ENCODE data around the gene YEATS2. TPM values are rescaled to one million over a fixed set of nuclear protein-coding genes. Genes with fewer than 3 reads are reported as not detected.

YEATS2 gene
- polyA plus RNA-seq, 1 experiment = 38.3 TPM

DNA sequence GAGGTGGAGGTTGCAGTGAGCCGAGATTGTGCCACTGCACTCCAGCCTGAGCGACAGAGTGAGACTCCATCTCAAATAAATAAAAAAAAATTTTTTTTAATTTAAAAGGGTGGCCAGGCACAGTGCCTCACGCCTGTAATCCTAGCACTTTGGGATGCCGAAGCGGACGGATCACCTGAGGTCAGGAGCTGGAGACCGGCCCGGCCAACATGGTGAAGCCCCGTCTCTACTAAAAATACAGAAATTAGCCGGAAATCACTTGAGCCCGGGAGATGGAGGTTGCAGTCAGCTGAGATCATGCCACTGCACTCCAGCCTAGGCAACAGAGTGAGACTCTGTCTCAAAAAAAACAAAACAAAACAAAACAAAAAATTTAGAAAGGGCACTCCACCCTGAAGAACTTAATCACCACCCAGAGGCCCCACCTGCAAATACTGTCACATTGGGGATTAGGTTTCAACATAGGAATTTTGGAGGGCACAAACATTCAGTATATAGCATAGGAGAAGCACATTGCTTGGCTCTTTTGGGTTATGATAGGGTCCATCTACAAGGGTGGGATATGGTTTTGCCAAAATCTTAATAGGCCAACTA, 7.1 kb upstream of the YEATS2 start:
- TF ChIP-seq, protein P1, sequence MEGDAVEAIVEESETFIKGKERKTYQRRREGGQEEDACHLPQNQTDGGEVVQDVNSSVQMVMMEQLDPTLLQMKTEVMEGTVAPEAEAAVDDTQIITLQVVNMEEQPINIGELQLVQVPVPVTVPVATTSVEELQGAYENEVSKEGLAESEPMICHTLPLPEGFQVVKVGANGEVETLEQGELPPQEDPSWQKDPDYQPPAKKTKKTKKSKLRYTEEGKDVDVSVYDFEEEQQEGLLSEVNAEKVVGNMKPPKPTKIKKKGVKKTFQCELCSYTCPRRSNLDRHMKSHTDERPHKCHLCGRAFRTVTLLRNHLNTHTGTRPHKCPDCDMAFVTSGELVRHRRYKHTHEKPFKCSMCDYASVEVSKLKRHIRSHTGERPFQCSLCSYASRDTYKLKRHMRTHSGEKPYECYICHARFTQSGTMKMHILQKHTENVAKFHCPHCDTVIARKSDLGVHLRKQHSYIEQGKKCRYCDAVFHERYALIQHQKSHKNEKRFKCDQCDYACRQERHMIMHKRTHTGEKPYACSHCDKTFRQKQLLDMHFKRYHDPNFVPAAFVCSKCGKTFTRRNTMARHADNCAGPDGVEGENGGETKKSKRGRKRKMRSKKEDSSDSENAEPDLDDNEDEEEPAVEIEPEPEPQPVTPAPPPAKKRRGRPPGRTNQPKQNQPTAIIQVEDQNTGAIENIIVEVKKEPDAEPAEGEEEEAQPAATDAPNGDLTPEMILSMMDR (IDR thresholded peaks at IDR 0.05; ENCODE audit: low read depth, low read length) = no peak
- Histone ChIP-seq H3K27me3 (ENCODE audit: control insufficient read depth, insufficient read depth, low read length) (no peaks in the 10 kb centered on the region), H3K9me3 (ENCODE audit: control insufficient read depth, insufficient read depth, low read length) (no peaks in the 10 kb centered on the region; the same call in 1 of the 2 replicates), H3K4me3 (ENCODE audit: low read depth, low read length) (no peak overlapping the region), H3K27ac (ENCODE audit: low read depth, low read length) (no peak overlapping the region)
- no peak for DNase-seq (ENCODE audit: low read depth, low spot score)
- ChIA-PET CTCF (no interaction called here), POLR2A (no interaction called here)

DNA sequence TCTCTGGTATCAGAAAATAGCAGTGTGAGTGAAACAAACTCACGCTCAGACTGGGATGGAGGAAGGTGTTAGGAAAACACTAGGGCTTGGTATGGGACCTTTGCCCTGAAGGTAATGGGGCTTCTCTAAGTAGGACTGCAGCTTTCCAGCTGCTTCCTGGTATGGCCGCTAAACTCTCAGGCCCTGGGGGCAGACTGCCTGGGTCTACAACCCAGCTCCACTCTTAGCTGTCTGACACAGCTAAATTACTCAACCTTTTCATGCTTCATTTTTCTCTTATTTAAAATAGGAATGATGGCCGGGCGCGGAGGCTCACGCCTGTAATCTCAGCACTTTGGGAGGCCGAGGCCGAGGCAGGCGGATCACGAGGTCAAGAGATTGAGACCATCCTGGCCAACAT, 5.2 kb upstream of the YEATS2 start:
- ChIA-PET POLR2A (no interaction called here), CTCF (no interaction called here)
- TF ChIP-seq, protein P1 (IDR thresholded peaks at IDR 0.05; ENCODE audit: low read depth, low read length) = no peak
- H3K4me3 ChIP-seq (ENCODE audit: low read depth, low read length) = no peak overlapping the region
- no peaks in the 10 kb centered on the region for H3K27me3 ChIP-seq (ENCODE audit: control insufficient read depth, insufficient read depth, low read length)
- no peak overlapping the region for H3K27ac ChIP-seq (ENCODE audit: low read depth, low read length)
- DNase-seq (ENCODE audit: low read depth, low spot score) = no peak
- no peaks in the 10 kb centered on the region; the same call in 1 of the 2 replicates for H3K9me3 ChIP-seq (ENCODE audit: control insufficient read depth, insufficient read depth, low read length)

DNA sequence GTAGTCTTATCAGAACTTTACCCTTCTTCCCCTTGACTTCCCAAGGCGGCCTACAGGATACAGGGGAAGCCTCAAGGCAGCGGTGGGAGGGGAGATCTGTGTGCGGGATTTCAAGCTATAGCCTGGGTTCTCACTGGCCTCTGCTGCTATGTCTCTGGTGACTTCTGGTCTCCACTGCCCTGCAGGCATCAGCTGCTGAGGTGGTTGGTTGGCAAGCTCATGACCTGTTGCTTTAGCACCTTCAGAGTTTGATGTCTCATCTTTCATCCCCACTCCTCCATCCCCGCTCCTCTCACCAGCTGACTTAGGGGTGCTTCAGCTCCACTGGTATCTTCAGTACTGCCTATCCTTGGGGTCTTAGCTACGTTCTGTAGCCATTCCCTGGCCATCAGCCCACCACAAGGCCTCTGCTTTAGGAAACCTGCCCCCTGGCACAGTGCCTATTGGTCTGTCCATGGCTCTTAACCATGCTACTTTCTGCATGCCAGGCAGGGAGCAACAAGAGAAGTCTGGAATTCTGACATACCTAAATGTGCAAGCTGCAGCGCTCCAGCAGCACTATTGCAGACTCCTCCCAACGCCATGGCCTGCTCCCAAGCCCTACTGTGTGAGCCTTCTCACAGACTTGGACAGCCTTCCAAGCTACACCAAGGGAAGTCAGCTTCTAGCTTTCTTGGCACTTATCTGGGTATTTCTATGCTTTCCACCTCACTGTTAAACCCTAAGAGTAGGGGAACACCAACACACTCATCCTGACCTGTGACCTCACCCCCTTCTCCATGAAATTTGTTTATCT, 1.8 kb upstream of the YEATS2 start:
- DNase-seq (ENCODE audit: low read depth, low spot score) = no peak
- Histone ChIP-seq H3K4me3 (ENCODE audit: low read depth, low read length) (no peak overlapping the region), H3K27me3 (ENCODE audit: control insufficient read depth, insufficient read depth, low read length) (no peaks in the 10 kb centered on the region), H3K9me3 (ENCODE audit: control insufficient read depth, insufficient read depth, low read length) (no peaks in the 10 kb centered on the region; the same call in 1 of the 2 replicates), H3K27ac (ENCODE audit: low read depth, low read length) (no peak overlapping the region)
- POLR2A ChIA-PET = no interaction called here
- CTCF ChIA-PET = no interaction called here
- TF ChIP-seq, protein P1 (IDR thresholded peaks at IDR 0.05; ENCODE audit: low read depth, low read length) = no peak

DNA sequence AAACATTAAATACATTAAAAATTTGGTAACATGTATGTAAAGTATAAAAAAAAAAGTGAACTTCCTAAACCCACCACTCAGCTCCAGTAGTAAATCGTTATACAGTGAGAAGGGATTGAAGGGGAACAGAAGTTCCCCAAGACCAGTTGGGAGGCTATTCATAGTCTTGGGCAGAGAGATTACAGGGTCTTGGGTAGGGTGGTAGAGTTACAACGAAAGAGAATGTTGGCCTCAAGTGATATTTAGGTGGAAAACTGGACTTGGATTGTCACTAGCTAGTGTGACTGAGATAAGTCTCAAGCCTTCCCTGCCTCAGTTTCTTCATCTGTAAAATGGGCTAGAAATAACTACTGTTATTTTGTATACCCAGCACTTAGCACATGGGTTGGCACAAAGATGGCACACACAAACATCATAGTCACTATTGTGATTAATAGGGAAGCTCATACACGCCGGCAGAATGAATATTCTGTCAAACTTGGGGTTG, 431 bp upstream of the YEATS2 start:
- TF ChIP-seq, protein P1 (IDR thresholded peaks at IDR 0.05; ENCODE audit: low read depth, low read length) = no peak
- no peaks in the 10 kb centered on the region; the same call in 1 of the 2 replicates for H3K9me3 ChIP-seq (ENCODE audit: control insufficient read depth, insufficient read depth, low read length)
- no peak overlapping the region for H3K27ac ChIP-seq (ENCODE audit: low read depth, low read length)
- no peaks in the 10 kb centered on the region for H3K27me3 ChIP-seq (ENCODE audit: control insufficient read depth, insufficient read depth, low read length)
- CTCF ChIA-PET = interaction anchor here (0.6 to 1.4 kb wide), 2 partner anchors 218 to 657 kb away, joined by 4 to 11 read pairs; no protein-coding TSS in a partner anchor
- peak overlapping the region; percentile 96 for H3K4me3 ChIP-seq (ENCODE audit: low read depth, low read length)
- no peak for DNase-seq (ENCODE audit: low read depth, low spot score)
- POLR2A ChIA-PET = interaction anchor here (0.6 to 1.2 kb wide), 4 partner anchors 14 to 187 kb away, joined by 3 to 18 read pairs (median 10); partner anchors contain the start of gene KLHL24

DNA sequence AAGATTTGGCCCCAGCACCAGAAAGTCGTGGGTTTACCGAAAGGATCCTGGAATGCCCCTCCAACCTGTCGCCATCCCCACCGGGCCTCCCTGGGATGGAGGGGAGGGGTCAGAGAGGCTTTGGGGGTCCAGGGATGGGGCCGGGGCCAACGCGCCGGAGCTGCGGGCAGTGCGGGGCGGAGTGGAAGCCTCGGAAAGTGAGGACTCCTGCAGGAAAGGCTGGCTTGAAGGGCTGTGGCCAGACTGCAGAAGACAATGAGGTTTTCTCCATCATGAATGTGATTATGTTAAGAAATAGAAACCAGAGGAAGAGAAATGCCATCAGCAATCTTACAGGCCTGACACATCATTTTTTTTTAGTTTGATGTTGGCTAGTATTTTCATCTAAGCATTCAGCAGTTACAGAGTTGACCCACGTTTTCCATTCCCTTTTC, 738 bp downstream of the YEATS2 start:
- TF ChIP-seq, protein P1 (IDR thresholded peaks at IDR 0.05; ENCODE audit: low read depth, low read length) = no peak
- H3K27ac ChIP-seq (ENCODE audit: low read depth, low read length) = peak overlapping the region; percentile 68
- no peaks in the 10 kb centered on the region; the same call in 1 of the 2 replicates for H3K9me3 ChIP-seq (ENCODE audit: control insufficient read depth, insufficient read depth, low read length)
- H3K27me3 ChIP-seq (ENCODE audit: control insufficient read depth, insufficient read depth, low read length) = no peaks in the 10 kb centered on the region
- ChIA-PET POLR2A (interaction anchor here (1.2 kb wide), 1 partner anchor 63 kb away, joined by 18 read pairs; the partner anchor contains the start of gene KLHL24), CTCF (no interaction called here)
- H3K4me3 ChIP-seq (ENCODE audit: low read depth, low read length) = peak overlapping the region; percentile 96
- DNase-seq (ENCODE audit: low read depth, low spot score) = no peak

Measured in AG04450 (cell line).